Panc1 (cell line): ENCODE data around the gene EEF1A2. TPM values are rescaled to one million over a fixed set of nuclear protein-coding genes. Genes with fewer than 3 reads are reported as not detected.

ENCODE experiments used
- ATAC-seq: fragments of 200-7000 bp; cut with Tn5 transposase; 2 replicates; pipeline ENCODE4 v1.9.1; 2020; ENCODE audit warnings: mild to moderate bottlenecking, moderate library complexity
- BruUV-seq: library from RNA; stranded (reverse); fragments of 400-500 nt; replicated peaks from 2 replicates; lab custom pipeline; 2021; lab: Mats Ljungman, UMichigan
- CTCF ChIA-PET: fragments of 300-600 bp; sonication (Branson Sonifier 250); formaldehyde crosslinking; loops from one replicate; lab custom pipeline; 2022; ENCODE audit warnings: antibody characterized with exemption; lab: Charles Lee
- POLR2A ChIA-PET: fragments of 300-600 bp; sonication (Branson Sonifier 250); formaldehyde crosslinking; loops from one replicate; lab custom pipeline; 2022; ENCODE audit warnings: antibody characterized with exemption; lab: Charles Lee
- DNase-seq: peaks from one replicate; pipeline ENCODE4 v3.0.0-alpha.2; 2010; ENCODE audit warnings: low read depth, low spot score
- H3K27ac ChIP-seq: 2 replicates; pipeline ENCODE4 v1.5.1; 2011; ENCODE audit warnings: mild to moderate bottlenecking, low read length, inconsistent platforms
- H3K27me3 ChIP-seq: fragments of 200-500 bp; sonication (Bioruptor generic); 2 replicates; pipeline ENCODE4 v1.6.0; 2014; ENCODE audit warnings: low read length, inconsistent platforms; ENCODE audit not compliant: control insufficient read depth, insufficient read depth
- H3K36me3 ChIP-seq: fragments of 200-500 bp; sonication (Bioruptor generic); 2 replicates; pipeline ENCODE4 v1.5.1; 2014; ENCODE audit warnings: inconsistent platforms, mild to moderate bottlenecking, low read length, moderate library complexity; ENCODE audit not compliant: control insufficient read depth, insufficient read depth
- H3K4me1 ChIP-seq: 2 replicates; pipeline ENCODE4 v1.5.1; 2011; ENCODE audit warnings: inconsistent platforms, mild to moderate bottlenecking, low read length, moderate library complexity; ENCODE audit not compliant: control insufficient read depth, insufficient read depth
- H3K4me3 ChIP-seq, 2 experiments: 2 replicates each; pipeline ENCODE4 v1.5.1; 2011 to 2012; ENCODE audit warnings: low read depth in 2 of 2, low read length in 2 of 2, mild to moderate bottlenecking in 2 of 2, inconsistent platforms in 1 of 2, moderate library complexity in 1 of 2
- H3K9me3 ChIP-seq: fragments of 200-500 bp; sonication (Bioruptor generic); 2 replicates; pipeline ENCODE4 v1.5.1; 2014; ENCODE audit warnings: low read depth, mild to moderate bottlenecking, inconsistent platforms, low read length, moderate library complexity; ENCODE audit not compliant: control insufficient read depth, insufficient read depth
- POLR2AphosphoS5 ChIP-seq: IDR thresholded peaks from 2 replicates; pipeline ENCODE4 v1.6.1; 2012; ENCODE audit warnings: mild to moderate bottlenecking, low read depth, low read length, moderate library complexity
- SIN3A ChIP-seq: IDR thresholded peaks from 2 replicates; pipeline ENCODE4 v1.6.1; 2012; ENCODE audit warnings: low read depth, mild to moderate bottlenecking, low read length, moderate library complexity, borderline replicate concordance; ENCODE audit not compliant: insufficient read depth
- TCF7L2 ChIP-seq: IDR thresholded peaks from 2 replicates; pipeline ENCODE4 v1.6.1; 2011; ENCODE audit warnings: mild to moderate bottlenecking, low read depth, low read length, inconsistent platforms
- in situ Hi-C: cut with HindIII; loops from 2 replicates; pipeline ENCODE4 v1.10.0; 2016; ENCODE audit warnings: low sequenced_read_pairs, low pct_unique_long_range_greater_than_20kb
- intact Hi-C: fragments of 100-400 bp; cut with micrococcal nuclease; formaldehyde crosslinking; loops from one replicate; pipeline ENCODE4 v1.10.0; 2022; ENCODE audit not compliant: unreplicated experiment
- total RNA-seq: library from RNA; stranded (reverse); gene quantifications from one replicate; pipeline ENCODE4 v1.2.1, GENCODE V29; 2021; ENCODE audit not compliant: unreplicated experiment
- TF ChIP-seq, protein P1 (sequence below), 2 experiments: IDR thresholded peaks; 2 replicates each; pipeline ENCODE4 v1.6.1; 2011 to 2012; ENCODE audit warnings: low read depth in 2 of 2, control low read depth in 1 of 2, low read length in 1 of 2, mild to moderate bottlenecking in 1 of 2, moderate library complexity in 1 of 2; ENCODE audit not compliant: insufficient read depth in 1 of 2
- TF ChIP-seq, protein P2 (sequence below): fragments of 450-650 bp; IDR thresholded peaks from 2 replicates; pipeline ENCODE4 v1.5.1; 2017; ENCODE audit warnings: mild to moderate bottlenecking

Gene EEF1A2
- total RNA-seq, 1 experiment from 2014 or later: 178 TPM

DNA sequence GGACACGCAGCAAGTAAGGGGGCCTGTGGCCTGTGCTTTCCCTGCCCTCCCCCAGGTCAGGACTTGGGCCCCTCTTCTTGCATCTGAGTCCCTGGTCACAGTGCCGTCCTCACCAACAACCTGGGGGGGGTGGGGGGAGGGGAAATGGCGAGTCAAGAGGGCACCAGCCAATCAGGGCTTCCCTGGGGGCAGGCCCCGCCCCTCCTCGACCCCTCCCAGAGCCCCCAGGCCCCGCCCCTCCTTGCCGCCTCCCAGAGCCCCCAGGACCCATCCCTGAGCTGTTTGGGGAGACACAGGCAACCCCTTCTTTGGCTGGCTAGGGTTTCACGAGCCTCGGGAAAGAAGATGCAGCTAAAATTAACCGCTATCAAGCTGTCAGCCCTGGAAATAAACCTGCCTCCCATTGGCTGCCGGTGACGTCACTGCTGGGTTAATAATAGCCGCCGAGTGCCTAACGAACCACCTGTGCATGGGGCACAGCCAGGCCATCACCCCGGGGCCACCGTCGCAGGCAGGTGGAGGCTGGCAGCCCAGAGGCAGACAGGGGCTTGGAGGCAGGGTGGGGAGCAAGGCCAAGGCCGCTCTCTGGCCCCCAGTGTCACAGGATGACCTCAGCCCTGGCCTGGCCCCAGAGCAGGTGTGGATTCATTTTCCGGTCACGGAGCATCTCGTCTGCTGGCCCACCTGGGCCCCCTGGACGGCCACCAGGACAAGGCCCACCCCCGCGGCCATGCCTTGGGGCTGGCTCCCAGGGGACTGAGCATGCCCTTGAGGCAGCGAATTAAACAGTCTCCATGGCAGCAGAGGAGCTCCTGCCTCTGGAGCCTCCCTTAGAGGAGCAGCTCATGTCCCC is 3.2 kb upstream of the EEF1A2 start:
- DNase-seq (no peak), ATAC-seq (no peak)
- Histone ChIP-seq H3K36me3 (no peaks in the 10 kb centered on the region; the same call in 1 of the 2 replicates), H3K9me3 (no peaks in the 10 kb centered on the region), H3K4me1 (peaks cover 11% of the 10 kb centered on the region), H3K27me3 (no peaks in the 10 kb centered on the region), H3K4me3 (no peak overlapping the region), H3K27ac (no peak overlapping the region)
- POLR2A ChIA-PET: no interaction called here
- no TSS peak for BruUV-seq
- CTCF ChIA-PET: interaction anchor here (0.6 kb wide), 1 partner anchor 130 kb away, joined by 8 read pairs; no protein-coding TSS in a partner anchor
- in situ Hi-C loops (no loop called here), intact Hi-C loops (no loop called here)
- TF ChIP-seq SIN3A (no peak), POLR2AphosphoS5 (no peak), TCF7L2 (no peak)
- TF ChIP-seq, protein P1, sequence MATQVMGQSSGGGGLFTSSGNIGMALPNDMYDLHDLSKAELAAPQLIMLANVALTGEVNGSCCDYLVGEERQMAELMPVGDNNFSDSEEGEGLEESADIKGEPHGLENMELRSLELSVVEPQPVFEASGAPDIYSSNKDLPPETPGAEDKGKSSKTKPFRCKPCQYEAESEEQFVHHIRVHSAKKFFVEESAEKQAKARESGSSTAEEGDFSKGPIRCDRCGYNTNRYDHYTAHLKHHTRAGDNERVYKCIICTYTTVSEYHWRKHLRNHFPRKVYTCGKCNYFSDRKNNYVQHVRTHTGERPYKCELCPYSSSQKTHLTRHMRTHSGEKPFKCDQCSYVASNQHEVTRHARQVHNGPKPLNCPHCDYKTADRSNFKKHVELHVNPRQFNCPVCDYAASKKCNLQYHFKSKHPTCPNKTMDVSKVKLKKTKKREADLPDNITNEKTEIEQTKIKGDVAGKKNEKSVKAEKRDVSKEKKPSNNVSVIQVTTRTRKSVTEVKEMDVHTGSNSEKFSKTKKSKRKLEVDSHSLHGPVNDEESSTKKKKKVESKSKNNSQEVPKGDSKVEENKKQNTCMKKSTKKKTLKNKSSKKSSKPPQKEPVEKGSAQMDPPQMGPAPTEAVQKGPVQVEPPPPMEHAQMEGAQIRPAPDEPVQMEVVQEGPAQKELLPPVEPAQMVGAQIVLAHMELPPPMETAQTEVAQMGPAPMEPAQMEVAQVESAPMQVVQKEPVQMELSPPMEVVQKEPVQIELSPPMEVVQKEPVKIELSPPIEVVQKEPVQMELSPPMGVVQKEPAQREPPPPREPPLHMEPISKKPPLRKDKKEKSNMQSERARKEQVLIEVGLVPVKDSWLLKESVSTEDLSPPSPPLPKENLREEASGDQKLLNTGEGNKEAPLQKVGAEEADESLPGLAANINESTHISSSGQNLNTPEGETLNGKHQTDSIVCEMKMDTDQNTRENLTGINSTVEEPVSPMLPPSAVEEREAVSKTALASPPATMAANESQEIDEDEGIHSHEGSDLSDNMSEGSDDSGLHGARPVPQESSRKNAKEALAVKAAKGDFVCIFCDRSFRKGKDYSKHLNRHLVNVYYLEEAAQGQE (IDR thresholded peaks at IDR 0.05; ENCODE audit: insufficient read depth in 1 of 2, low read depth in 2 of 2, low read length in 1 of 2): no peak
- TF ChIP-seq, protein P2, sequence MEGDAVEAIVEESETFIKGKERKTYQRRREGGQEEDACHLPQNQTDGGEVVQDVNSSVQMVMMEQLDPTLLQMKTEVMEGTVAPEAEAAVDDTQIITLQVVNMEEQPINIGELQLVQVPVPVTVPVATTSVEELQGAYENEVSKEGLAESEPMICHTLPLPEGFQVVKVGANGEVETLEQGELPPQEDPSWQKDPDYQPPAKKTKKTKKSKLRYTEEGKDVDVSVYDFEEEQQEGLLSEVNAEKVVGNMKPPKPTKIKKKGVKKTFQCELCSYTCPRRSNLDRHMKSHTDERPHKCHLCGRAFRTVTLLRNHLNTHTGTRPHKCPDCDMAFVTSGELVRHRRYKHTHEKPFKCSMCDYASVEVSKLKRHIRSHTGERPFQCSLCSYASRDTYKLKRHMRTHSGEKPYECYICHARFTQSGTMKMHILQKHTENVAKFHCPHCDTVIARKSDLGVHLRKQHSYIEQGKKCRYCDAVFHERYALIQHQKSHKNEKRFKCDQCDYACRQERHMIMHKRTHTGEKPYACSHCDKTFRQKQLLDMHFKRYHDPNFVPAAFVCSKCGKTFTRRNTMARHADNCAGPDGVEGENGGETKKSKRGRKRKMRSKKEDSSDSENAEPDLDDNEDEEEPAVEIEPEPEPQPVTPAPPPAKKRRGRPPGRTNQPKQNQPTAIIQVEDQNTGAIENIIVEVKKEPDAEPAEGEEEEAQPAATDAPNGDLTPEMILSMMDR: no peak

DNA sequence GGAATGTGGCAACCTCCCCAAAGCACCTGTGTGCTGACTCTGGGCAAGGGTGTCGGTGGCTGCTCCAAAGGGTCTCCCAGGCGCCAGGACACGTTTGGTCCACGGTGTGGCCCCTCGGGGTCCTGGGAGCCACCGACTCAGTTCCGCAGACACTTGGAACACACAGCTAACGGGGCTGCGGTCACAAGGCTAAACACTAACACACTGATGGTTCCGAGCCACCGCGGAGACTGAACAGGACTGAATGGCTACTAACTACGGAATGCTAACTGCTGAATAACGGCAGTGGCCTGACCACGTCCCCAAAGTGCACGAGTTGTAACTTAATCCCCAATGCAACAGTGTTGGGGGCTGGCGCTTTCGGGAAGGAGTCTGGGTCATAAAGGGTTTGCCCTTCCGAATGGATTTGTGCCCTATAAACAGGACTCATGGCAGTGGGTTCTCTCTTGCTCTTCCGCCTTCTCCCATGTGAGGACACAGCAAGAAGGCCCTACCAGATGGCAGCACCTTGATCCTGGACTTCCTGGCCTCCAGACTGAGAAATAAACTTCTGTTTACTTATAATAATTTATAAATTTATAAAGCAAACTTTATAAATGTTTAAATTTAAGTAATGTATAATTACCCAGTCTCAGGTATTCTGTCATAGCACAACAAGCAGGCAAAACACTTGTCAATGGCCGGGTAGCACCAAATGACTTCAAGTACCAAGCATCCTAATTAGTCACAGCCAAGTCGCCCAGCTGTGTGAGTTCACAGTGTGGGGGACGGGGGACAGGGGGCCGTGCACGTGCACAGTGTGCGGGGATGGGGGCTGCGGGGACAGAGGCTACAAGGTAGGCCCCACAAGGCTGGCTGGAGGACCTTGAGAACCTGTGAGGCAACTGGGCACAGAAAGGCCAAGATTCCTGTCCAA is 2.3 kb upstream of the EEF1A2 start:
- POLR2A ChIA-PET: no interaction called here
- BruUV-seq: no TSS peak
- CTCF ChIA-PET: interaction anchor here (0.6 kb wide), 1 partner anchor 131 kb away, joined by 8 read pairs; no protein-coding TSS in a partner anchor
- no peaks in the 10 kb centered on the region for H3K9me3 ChIP-seq
- H3K36me3 ChIP-seq: no peaks in the 10 kb centered on the region; the same call in 1 of the 2 replicates
- H3K4me1 ChIP-seq: peaks cover 18% of the 10 kb centered on the region
- H3K27ac ChIP-seq: no peak overlapping the region
- ATAC-seq: no peak
- in situ Hi-C loops (no loop called here), intact Hi-C loops (no loop called here)
- DNase-seq: no peak
- no peaks in the 10 kb centered on the region for H3K27me3 ChIP-seq
- H3K4me3 ChIP-seq: no peak overlapping the region
- TF ChIP-seq POLR2AphosphoS5: no peak
- no peak for TF ChIP-seq SIN3A
- TF ChIP-seq, protein P2: no peak
- no peak for TF ChIP-seq TCF7L2
- TF ChIP-seq, protein P1 (IDR thresholded peaks at IDR 0.05; ENCODE audit: insufficient read depth in 1 of 2, low read depth in 2 of 2, low read length in 1 of 2): no peak
